ENCODE measurements around the gene BHLHE23. TPM values are rescaled to one million over a fixed set of nuclear protein-coding genes. Genes with fewer than 3 reads are reported as not detected.
A peak's percentile ranks its signal among the peaks of the same experiment; 100 is the strongest.

Gene BHLHE23
- total RNA-seq, 2 donors from 2014 or later: not detected

DNA sequence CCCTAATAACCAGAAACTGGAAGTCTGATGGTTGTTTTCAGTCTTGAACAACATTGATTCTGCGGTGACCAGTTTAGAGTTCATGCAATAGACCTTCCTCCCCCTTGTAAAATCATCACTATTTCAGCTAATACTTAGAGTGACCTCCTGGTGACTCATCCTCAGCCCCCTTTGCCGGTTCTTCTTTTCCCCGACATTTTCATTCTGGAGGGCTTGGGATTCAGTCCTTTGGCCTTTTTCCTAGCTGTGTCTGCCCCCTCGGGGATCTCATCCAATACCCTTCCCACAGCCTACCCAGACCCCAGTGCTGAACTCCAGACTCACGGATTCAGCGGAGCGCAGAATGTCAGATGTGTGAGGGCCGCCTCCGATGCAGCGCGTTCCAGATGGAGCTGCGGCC, 7.5 kb upstream of the BHLHE23 start:
- Histone ChIP-seq H3K27me3 (peaks cover 0 to 35% of the 10 kb centered on the region in 2 donors), H3K4me3 (no peak overlapping the region)
- intact Hi-C loops (cut with DNase I): no loop called here

DNA sequence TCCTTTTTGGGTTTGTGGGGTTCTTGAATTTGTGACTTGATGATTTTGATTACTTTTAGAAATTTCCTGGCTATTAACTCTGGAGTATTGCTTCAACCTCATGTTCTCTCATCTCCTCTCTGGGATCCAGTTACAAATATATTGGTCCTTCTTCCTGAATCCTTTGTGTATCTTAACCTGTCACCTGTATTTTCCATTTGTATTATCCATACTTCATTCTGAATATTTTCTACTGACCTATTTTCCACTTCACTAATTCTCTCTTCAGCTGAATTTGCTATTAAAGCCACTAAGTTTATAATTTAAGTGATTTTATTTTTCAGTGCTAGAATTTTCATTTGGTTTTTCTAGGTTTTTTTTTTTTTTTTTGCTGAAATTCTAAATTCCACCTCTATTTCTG, 6.4 kb upstream of the BHLHE23 start:
- ATAC-seq (no peak), DNase-seq (no peak)
- Histone ChIP-seq H3K27me3 (peaks cover 0 to 42% of the 10 kb centered on the region in 2 donors), H3K4me3 (no peak overlapping the region), H3K4me1 (peaks cover 18% of the 10 kb centered on the region), H3K27ac (no peak overlapping the region), H3K9me3 (peaks cover 0 to 2% (median 0%) of the 10 kb centered on the region in 3 donors), H3K36me3 (replicated peaks in 1 of 2; ENCODE audit: insufficient read depth in 1 of 2, low read depth in 2 of 2) (no peaks in the 10 kb centered on the region)
- TF ChIP-seq, protein P1, sequence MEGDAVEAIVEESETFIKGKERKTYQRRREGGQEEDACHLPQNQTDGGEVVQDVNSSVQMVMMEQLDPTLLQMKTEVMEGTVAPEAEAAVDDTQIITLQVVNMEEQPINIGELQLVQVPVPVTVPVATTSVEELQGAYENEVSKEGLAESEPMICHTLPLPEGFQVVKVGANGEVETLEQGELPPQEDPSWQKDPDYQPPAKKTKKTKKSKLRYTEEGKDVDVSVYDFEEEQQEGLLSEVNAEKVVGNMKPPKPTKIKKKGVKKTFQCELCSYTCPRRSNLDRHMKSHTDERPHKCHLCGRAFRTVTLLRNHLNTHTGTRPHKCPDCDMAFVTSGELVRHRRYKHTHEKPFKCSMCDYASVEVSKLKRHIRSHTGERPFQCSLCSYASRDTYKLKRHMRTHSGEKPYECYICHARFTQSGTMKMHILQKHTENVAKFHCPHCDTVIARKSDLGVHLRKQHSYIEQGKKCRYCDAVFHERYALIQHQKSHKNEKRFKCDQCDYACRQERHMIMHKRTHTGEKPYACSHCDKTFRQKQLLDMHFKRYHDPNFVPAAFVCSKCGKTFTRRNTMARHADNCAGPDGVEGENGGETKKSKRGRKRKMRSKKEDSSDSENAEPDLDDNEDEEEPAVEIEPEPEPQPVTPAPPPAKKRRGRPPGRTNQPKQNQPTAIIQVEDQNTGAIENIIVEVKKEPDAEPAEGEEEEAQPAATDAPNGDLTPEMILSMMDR (IDR thresholded peaks at IDR 0.05): no peak
- no peak for TF ChIP-seq POLR2A (IDR thresholded peaks at IDR 0.05)
- intact Hi-C loops (cut with DNase I): no loop called here

More for the DNA sequence above, 7.5 kb upstream of the BHLHE23 start:
- Histone ChIP-seq H3K36me3 (replicated peaks in 1 of 2; ENCODE audit: insufficient read depth in 1 of 2, low read depth in 2 of 2) (no peaks in the 10 kb centered on the region), H3K9me3 (peaks cover 0 to 2% (median 0%) of the 10 kb centered on the region in 3 donors), H3K4me1 (peaks cover 8% of the 10 kb centered on the region), H3K27ac (no peak overlapping the region)
- TF ChIP-seq, protein P1 (IDR thresholded peaks at IDR 0.05): no peak
- TF ChIP-seq POLR2A (IDR thresholded peaks at IDR 0.05): no peak
- no peak for DNase-seq
- ATAC-seq: no peak
- WGBS, 2 donors: 12 to 17% methylated on average over 12 of the region's 12 CpGs

- no peak overlapping the region for H3K4me3 ChIP-seq
- intact Hi-C loops (cut with DNase I): no loop called here
- ATAC-seq (no peak), DNase-seq (no peak)
- TF ChIP-seq, protein P1 (IDR thresholded peaks at IDR 0.05): no peak
- no peak for TF ChIP-seq POLR2A (IDR thresholded peaks at IDR 0.05)
- H3K9me3 ChIP-seq: peaks cover 0 to 2% (median 0%) of the 10 kb centered on the region in 3 donors
- peaks cover 24% of the 10 kb centered on the region for H3K4me1 ChIP-seq
- H3K36me3 ChIP-seq (replicated peaks in 1 of 2; ENCODE audit: insufficient read depth in 1 of 2, low read depth in 2 of 2): no peaks in the 10 kb centered on the region
- H3K27me3 ChIP-seq: peaks cover 0 to 46% of the 10 kb centered on the region in 2 donors
- no peak overlapping the region for H3K27ac ChIP-seq
- 8 to 36% methylated on average over 3 of the region's 3 CpGs for WGBS, 2 donors
These were observed 5.0 kb upstream of the BHLHE23 start for GRCh38 chr20:63011798-63012197.

DNA sequence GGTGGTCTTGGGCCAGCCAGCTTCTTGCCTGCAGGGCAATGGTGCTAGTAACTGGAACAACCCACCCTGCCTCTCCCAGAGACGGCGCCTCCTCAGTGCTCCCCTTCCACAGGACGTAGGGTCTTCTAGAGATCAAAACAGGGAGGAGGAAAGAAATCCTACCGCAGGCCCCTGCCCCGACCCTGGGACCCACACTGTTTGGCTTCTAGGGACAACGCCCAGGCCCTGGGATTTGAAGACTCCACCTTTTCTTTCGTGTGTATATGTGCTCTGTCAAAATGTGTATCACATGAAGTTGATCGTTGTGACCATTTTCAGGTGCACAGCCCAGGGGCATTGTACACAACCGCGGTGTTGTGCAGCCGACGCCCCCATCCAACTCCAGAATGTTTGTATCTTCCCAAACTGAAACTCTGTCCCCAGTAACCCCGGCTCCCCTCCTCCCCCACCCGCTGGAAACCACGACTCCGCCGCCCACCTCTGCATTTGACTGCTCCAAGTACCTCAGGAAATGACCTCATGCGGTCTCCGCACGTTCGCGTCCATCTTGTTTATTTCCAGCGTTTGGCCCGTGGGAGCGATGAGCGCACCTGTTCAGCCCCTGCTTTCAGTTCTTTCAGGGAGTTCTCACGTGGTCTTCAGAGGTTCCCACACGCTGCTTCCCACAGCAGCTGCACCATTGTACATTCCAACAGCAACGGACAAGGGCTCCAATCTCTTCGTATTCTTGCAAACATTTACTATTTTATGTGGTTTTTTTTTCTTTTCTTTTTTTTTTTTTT, 3.4 kb upstream of the BHLHE23 start:
- TF ChIP-seq, protein P1 (IDR thresholded peaks at IDR 0.05): no peak
- TF ChIP-seq POLR2A (IDR thresholded peaks at IDR 0.05): no peak
- intact Hi-C loops (cut with DNase I): loop anchor here (10.0 kb wide), 1 partner anchor 115 kb away; no protein-coding TSS in a partner anchor
- ATAC-seq (no peak), DNase-seq (peak in 1 of 4 donors; percentile 19)
- Histone ChIP-seq H3K36me3 (replicated peaks in 1 of 2; ENCODE audit: insufficient read depth in 1 of 2, low read depth in 2 of 2) (no peaks in the 10 kb centered on the region), H3K9me3 (peaks cover 0 to 2% (median 0%) of the 10 kb centered on the region in 3 donors), H3K27ac (no peak overlapping the region), H3K4me3 (no peak overlapping the region), H3K4me1 (peaks cover 26% of the 10 kb centered on the region), H3K27me3 (peaks cover 0 to 39% of the 10 kb centered on the region in 2 donors)
- 10 to 29% methylated on average over 30 of the region's 30 CpGs for whole genome bisulfite sequencing, 2 donors

All from body of pancreas (tissue), 4 donors.